Fibroblast of lung (primary cell): ENCODE data around the gene POLR2I. TPM values are rescaled to one million over a fixed set of nuclear protein-coding genes. Genes with fewer than 3 reads are reported as not detected.

ENCODE experiments used
- DNase-seq, 2 donors: peaks; one replicate each; pipeline versions ENCODE4 v3.0.0 to v3.0.0-alpha.2; 2010; ENCODE audit warnings: low read depth in 2 of 2
- H2AFZ ChIP-seq: 2 replicates; pipeline ENCODE4 v1.5.1; 2012; ENCODE audit warnings: low read length, control low read depth, inconsistent platforms
- H3K27ac ChIP-seq: 2 replicates; pipeline ENCODE4 v1.5.1; 2011; ENCODE audit warnings: low read length, control low read depth; ENCODE audit not compliant: insufficient read depth
- H3K27me3 ChIP-seq: 2 replicates; pipeline ENCODE4 v1.5.1; 2011; ENCODE audit warnings: mild to moderate bottlenecking, low read length; ENCODE audit not compliant: control insufficient read depth, insufficient read depth
- H3K36me3 ChIP-seq: 2 replicates; pipeline ENCODE4 v1.5.1; 2011; ENCODE audit warnings: low read length; ENCODE audit not compliant: control insufficient read depth, insufficient read depth
- H3K4me1 ChIP-seq: 2 replicates; pipeline ENCODE4 v1.5.1; 2011; ENCODE audit warnings: low read length; ENCODE audit not compliant: control insufficient read depth, insufficient read depth; ENCODE audit errors: extremely low read depth
- H3K4me2 ChIP-seq: 2 replicates; pipeline ENCODE4 v1.5.1; 2011; ENCODE audit warnings: low read length, control low read depth; ENCODE audit not compliant: insufficient read depth; ENCODE audit errors: extremely low read depth
- H3K4me3 ChIP-seq, 4 experiments: fragments of 200-600 bp in 1 of 4; sonication (generic) in 1 of 4; replicated peaks in 1 of 4; 2 replicates each; pipeline ENCODE4 v1.5.1; 2011 to 2016; ENCODE audit warnings: low read length in 4 of 4, low read depth in 3 of 4, mild to moderate bottlenecking in 3 of 4, control low read depth in 2 of 4, inconsistent platforms in 1 of 4, mixed read lengths in 1 of 4; ENCODE audit not compliant: insufficient read depth in 1 of 4; ENCODE audit errors: control extremely low read depth in 1 of 4
- H3K79me2 ChIP-seq: 2 replicates; pipeline ENCODE4 v1.5.1; 2012; ENCODE audit warnings: mild to moderate bottlenecking, low read length, inconsistent platforms; ENCODE audit not compliant: control insufficient read depth, insufficient read depth
- H3K9ac ChIP-seq: 2 replicates; pipeline ENCODE4 v1.5.1; 2011; ENCODE audit warnings: mild to moderate bottlenecking, low read length, control low read depth; ENCODE audit not compliant: insufficient read depth
- H3K9me3 ChIP-seq: 2 replicates; pipeline ENCODE4 v1.5.1; 2012; ENCODE audit warnings: low read depth, low read length; ENCODE audit not compliant: control insufficient read depth, insufficient read depth
- H4K20me1 ChIP-seq: 2 replicates; pipeline ENCODE4 v1.5.1; 2011; ENCODE audit warnings: low read length; ENCODE audit not compliant: control insufficient read depth, insufficient read depth; ENCODE audit errors: extremely low read depth
- EZH2 ChIP-seq: IDR thresholded peaks from 2 replicates; pipeline ENCODE4 v1.5.1; 2012; ENCODE audit warnings: low read length, control low read depth, mild to moderate bottlenecking; ENCODE audit errors: missing control alignments
- polyA plus RNA-seq, 2 donors: library from polyadenylated mRNA; depleted of rRNA in 1 of 2; stranded (reverse) in 1 of 2; unstranded in 1 of 2; fragments of >200 nt; gene quantifications; 2 replicates each; pipeline ENCODE4 v1.2.1, GENCODE V29; 2011 to 2012; ENCODE audit warnings: missing spikeins in 1 of 2
- total RNA-seq: library from RNA; depleted of rRNA; stranded (reverse); fragments of >200 nt; gene quantifications from 2 replicates; pipeline ENCODE4 v1.2.1, GENCODE V29; 2014
- TF ChIP-seq, protein P1 (sequence below), 2 donors: IDR thresholded peaks in 1 of 2; conservative IDR thresholded peaks in 1 of 2; 1 replicate in 1 of 2; 2 replicates in 1 of 2; pipeline ENCODE4 v1.5.1; 2011 to 2012; ENCODE audit warnings: low read length in 2 of 2, control low read depth in 1 of 2, inconsistent platforms in 1 of 2, low read depth in 1 of 2, mild to moderate bottlenecking in 1 of 2

POLR2I gene
- total and polyA plus RNA-seq, 2 donors (not counting 1 experiment from before 2014, with no cell fraction given): 36.1 to 97.6 TPM

DNA sequence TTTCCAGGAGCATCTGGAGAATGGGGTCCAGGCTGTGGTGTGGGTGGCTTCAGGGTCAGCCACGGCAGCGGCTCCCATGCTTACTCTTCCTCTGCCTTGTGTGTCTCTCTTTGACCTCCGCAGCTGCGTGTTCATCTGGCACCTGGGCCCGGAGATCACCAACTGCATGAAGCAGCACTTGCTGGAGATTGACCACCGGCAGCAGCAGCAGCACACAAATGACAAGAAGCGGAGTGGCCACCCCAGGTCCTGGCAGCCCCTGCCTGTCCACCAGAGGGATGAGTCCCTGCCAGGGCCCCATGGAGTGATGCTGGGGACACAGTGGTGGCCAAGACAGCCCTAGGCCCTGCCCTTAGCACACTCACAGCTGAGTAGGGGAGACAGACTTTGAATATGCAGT, 22.1 kb downstream of the POLR2I start:
- Histone ChIP-seq H3K9ac (no peak overlapping the region), H3K79me2 (no peaks in the 10 kb centered on the region), H3K27me3 (no peaks in the 10 kb centered on the region), H2AFZ (no peak overlapping the region), H3K4me3 (no peak overlapping the region), H3K4me2 (no peak overlapping the region), H3K27ac (no peak overlapping the region), H3K36me3 (peaks cover 8% of the 10 kb centered on the region), H4K20me1 (no peaks in the 10 kb centered on the region), H3K4me1 (no peaks in the 10 kb centered on the region), H3K9me3 (no peaks in the 10 kb centered on the region)
- no peak for DNase-seq
- TF ChIP-seq EZH2: no peak
- TF ChIP-seq, protein P1, sequence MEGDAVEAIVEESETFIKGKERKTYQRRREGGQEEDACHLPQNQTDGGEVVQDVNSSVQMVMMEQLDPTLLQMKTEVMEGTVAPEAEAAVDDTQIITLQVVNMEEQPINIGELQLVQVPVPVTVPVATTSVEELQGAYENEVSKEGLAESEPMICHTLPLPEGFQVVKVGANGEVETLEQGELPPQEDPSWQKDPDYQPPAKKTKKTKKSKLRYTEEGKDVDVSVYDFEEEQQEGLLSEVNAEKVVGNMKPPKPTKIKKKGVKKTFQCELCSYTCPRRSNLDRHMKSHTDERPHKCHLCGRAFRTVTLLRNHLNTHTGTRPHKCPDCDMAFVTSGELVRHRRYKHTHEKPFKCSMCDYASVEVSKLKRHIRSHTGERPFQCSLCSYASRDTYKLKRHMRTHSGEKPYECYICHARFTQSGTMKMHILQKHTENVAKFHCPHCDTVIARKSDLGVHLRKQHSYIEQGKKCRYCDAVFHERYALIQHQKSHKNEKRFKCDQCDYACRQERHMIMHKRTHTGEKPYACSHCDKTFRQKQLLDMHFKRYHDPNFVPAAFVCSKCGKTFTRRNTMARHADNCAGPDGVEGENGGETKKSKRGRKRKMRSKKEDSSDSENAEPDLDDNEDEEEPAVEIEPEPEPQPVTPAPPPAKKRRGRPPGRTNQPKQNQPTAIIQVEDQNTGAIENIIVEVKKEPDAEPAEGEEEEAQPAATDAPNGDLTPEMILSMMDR (conservative IDR thresholded peaks at IDR 0.05 in 1 of 2, IDR thresholded peaks at IDR 0.05 in 1 of 2; ENCODE audit: low read depth in 1 of 2, low read length in 2 of 2): no peak

DNA sequence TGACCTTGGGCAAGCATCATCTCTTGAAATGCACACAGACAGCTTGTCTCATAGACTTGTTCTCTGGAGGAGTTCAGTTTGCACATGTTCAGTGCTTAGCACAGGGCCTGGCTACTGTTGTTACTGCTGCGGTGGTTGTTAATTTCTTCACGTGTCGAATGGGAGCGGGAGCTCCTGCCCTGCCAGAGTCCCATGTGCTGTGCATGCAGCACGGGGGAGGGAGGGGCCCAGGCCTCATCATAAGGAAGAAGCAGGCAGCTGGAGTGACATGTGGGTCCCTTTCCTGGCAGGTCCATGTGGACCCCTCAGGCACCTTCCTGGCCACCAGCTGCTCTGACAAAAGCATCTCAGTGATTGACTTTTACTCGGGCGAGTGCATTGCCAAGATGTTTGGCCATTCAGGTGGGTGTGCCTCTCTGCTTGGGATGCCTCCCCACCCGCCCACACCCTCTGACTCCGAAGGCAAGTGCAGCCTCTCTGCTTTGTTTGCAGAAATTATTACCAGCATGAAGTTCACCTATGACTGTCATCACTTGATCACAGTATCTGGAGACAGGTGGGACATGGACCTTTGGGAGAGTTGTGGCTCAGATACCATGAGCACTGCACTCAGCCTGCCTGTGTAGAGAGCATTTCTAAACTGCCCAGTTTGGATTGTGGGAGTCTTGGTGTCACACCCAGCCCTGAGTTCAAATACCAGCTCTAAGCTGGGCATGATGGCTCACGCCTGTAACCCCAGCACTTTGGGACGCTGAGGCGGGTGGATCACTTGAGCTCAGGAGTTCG, 23.6 kb downstream of the POLR2I start:
- Histone ChIP-seq H3K36me3 (peaks cover 8% of the 10 kb centered on the region), H2AFZ (no peak overlapping the region), H4K20me1 (no peaks in the 10 kb centered on the region), H3K4me2 (no peak overlapping the region), H3K79me2 (no peaks in the 10 kb centered on the region), H3K9ac (no peak overlapping the region), H3K27ac (no peak overlapping the region), H3K4me1 (no peaks in the 10 kb centered on the region), H3K4me3 (no peak overlapping the region), H3K9me3 (no peaks in the 10 kb centered on the region), H3K27me3 (no peaks in the 10 kb centered on the region)
- no peak for DNase-seq
- TF ChIP-seq EZH2: no peak
- TF ChIP-seq, protein P1 (conservative IDR thresholded peaks at IDR 0.05 in 1 of 2, IDR thresholded peaks at IDR 0.05 in 1 of 2; ENCODE audit: low read depth in 1 of 2, low read length in 2 of 2): no peak

DNA sequence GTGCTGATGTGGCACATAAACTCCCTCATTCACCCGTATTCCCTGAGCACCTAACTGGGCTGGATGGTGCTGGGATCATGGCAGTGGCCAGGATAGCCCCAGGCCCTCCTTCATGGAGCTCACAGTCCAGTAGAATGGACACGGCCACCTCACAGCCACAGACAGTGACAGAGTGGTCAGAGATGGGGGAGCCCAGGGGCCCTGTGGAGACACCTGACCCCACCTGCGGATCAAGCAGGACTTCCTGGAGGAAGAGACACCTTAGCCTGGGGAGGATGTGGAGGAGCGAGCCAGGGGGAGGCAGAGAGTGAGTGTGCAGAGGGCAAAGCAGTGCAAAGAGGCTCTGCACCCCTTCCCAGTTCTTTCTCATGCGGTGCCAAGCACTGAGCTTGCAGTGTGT, 24.8 kb downstream of the POLR2I start:
- no peak overlapping the region for H3K9ac ChIP-seq
- H3K79me2 ChIP-seq: no peaks in the 10 kb centered on the region
- TF ChIP-seq, protein P1 (conservative IDR thresholded peaks at IDR 0.05 in 1 of 2, IDR thresholded peaks at IDR 0.05 in 1 of 2; ENCODE audit: low read depth in 1 of 2, low read length in 2 of 2): no peak
- H3K27me3 ChIP-seq: no peaks in the 10 kb centered on the region
- no peak overlapping the region for H2AFZ ChIP-seq
- H3K9me3 ChIP-seq: no peaks in the 10 kb centered on the region
- no peak overlapping the region for H3K4me2 ChIP-seq
- H3K36me3 ChIP-seq: peaks cover 8% of the 10 kb centered on the region
- H3K4me3 ChIP-seq: no peak overlapping the region
- no peaks in the 10 kb centered on the region for H3K4me1 ChIP-seq
- H4K20me1 ChIP-seq: no peaks in the 10 kb centered on the region
- DNase-seq: no peak
- H3K27ac ChIP-seq: no peak overlapping the region
